Suppressor macrophage (primary cell): ENCODE data around the gene LCP2.
A peak's percentile ranks its signal among the peaks of the same experiment; 100 is the strongest.

ENCODE experiments used
- DNase-seq, 4 experiments: peaks; one replicate each; pipeline ENCODE4 v3.0.0-alpha.2; 2020 to 2022

LCP2 gene

DNA sequence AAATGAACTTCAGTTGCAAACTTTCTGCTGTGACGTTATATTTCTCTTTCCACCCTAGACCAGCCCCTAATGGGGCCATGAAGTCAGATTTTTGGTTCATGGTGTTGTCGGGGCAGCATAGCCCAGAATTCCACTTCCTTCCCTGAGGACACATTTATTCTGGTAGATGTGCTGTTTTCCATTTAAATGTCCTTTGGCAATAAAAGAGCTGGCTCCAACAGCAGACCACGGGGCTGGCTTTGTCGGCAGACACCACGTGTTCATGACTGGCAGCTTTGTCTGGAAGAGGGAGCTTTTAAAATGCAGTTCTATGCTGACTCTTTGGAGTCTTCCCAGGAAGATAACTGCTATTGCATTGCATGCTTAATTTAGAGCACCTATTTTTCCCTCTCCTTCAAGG is 17.6 kb upstream of the LCP2 start:
- DNase-seq, result peak in 2 of 4 experiments; percentile 60 to 69

DNA sequence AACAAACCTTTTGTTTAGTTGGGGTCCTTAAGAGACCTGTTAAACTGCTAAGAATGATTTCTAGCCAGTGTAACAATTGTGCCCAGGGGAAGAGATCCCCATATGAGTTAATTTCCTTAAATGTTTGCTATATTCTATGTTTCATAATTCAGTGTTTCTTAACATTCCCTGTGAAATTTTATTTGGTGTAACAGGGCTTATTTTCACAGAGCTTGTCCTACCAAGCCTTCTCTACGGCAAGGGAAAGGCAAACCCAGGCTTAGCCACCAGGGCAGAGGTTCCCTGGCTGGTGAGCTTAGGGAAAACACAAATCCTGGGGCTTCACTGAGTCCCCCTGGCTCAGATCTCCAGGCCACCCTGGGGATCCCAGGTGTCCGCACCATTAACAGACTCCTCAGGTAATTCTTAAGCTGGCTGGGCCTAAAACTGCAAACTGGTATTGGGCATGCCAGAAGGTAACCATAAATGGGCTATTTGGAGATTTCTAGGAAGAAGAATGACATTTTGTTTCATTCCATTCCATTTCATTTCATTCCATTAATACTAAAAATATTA is 17.0 kb upstream of the LCP2 start:
- peak in 2 of 4 experiments; percentile 54 to 61 for DNase-seq

DNA sequence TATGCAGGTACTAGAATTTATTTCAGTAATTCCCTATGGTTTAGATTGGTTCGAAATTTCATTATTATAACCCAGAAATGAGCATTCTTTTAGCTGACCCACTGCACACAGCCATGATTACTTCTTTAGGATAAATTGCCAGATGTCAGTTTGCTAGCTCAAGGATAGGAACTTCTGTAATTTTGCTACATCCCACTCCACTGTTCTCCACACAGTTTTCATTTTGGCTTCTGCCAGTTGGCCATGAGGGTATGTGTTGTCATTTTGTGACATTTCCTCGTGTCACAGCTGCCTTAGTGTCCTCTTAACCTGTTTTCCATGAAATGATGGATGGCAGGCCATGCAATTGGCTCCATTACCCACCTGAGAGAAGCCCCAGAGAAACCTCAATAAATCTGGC is 16.2 kb upstream of the LCP2 start:
- DNase-seq, result peak in 2 of 4 experiments; percentile 43 to 66

DNA sequence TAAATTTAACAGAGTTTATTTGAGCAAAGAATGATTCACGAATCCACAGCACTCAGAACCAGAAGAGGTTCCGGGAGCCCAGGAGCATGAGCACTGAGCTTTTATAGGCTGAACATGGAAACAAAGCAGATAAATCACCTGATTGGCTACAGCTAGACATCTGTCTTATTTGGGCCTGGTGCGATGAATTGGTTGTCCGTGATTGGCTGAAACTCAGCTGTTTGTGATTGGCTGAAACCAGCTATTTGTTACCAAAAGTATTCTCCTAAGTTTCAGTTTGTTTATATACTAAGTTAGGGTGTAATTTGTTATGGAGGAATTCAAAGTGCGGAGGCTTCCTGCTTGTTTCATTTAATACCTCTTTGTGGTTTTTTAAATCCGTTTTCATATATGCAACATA is 15.8 kb upstream of the LCP2 start:
- DNase-seq, result peak in 1 of 4 experiments; percentile 4

DNA sequence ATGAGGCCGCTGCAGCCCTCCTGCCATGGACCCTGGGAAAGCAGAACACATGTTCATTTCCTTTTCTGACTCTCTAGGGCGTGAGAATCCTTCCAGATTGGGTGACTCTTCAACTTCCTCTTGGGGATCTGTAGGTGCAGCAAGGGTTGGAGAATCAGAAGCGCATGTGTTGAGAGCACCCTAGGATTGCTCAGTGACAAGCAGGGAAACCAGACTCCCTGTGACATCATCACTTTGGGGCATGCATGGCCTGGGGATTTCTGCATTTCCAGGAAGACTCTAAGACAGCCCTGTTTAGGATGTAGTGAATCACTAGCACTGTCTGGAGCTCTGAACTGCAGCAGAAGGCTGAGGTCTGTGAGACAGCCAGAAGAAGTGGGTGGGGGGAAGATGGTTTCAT is 15.1 kb upstream of the LCP2 start:
- peak; percentile 94 to 100 (median 96) for DNase-seq

DNA sequence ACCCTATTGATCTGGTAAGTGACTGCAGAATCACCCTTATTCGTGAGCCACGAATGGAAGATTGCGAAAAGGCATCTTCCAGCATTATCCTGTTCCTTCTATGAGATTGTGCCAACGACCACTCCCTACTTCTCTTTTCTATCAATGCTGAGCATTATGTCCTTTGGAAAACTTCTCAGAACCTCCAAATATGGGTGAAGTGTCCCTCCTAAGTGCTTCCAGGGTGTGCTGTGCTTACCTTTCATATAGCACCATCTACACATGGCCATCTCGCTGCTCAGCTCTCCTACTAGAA is 14.7 kb upstream of the LCP2 start:
- peak in 3 of 4 experiments; percentile 54 to 73 (median 59) for DNase-seq

DNA sequence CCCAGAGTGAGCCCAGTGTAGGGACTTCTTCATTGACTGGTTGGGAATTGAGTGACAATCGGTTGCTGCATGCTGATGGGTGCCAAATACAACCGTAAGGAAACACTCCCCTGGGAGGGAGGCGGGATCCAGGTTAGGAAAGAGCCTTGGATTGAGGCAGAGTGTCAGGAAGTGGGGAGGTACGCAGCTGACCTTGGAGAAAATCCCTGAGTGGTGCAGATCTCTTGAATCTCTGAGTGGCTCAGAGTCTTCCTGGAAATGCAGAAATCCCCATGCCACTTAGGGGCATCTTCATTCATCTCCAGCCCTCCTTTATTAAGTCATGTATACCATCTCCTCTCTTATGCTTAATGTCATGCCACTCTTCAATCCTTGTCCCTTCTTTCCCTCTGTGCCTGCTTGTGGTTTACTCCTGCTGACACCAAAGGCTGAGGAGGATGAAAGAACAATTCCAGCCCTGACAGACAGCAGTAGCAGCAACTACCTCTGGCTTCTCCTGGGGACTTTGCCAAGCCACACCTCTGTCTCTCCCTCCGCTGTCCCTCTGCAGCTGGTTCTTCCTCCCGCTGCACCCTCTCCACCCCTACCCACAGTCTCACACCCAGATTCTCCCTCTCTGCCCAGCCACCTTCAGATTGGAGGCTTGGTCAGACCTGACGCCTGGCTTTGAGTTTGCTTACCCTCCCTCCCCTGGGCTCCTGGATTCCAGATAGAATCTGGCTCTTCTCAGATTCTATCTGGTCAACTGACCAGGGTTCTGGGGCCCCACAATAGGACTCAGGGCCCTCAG is 14.1 kb upstream of the LCP2 start:
- peak in 1 of 4 experiments; percentile 44 for DNase-seq

DNA sequence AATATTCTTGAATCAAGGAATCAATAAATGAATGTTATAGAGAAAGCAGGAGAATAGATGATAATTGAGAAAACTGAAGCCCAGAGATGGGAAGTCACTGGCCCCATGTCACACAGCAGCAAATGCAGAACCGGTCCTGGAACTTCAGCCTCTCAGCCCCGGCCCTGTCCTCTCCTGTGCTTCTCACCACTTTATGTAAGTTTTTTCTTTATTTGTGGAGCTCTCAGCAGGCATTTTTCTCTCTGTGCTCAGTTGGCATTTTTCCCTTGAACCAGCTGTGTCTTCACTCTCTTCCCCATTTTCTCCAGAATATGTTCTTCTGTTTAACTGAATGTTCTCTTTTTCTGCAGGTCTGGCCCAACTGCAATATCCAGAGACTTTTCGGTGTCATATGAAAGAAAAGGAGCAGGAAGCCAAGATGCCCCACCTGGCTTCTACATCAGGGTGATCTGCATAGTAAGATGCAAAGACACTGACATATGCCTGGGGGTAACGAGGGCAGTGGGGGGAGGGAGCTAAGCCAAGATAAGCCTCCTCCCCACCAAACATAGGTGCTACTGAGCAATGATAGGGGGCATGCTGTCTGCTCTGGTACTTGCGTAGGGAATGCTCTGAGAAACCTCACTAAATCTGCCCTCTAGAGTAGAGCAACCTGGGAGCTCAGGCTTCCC is 12.8 kb upstream of the LCP2 start:
- peak; percentile 73 to 85 (median 80) for DNase-seq

DNA sequence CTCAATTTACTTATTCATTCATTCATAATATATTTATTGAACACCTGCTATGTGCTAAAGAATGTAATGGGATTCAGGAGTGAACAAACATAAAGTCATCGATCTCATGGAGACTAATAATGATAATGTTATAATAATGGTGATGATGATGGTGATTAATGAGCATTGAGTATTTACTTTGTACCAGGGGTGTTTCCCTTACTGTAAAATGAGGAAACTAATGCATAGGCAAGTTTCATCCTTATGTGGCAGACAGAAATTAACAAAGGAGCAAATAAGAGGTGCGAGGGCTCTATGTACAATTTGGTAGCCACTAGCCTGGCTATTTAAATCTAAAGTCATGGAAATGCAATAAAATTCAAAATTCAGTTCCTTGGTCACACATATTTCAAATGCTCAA is 11.1 kb upstream of the LCP2 start:
- DNase-seq, result peak in 1 of 4 experiments; percentile 45

DNA sequence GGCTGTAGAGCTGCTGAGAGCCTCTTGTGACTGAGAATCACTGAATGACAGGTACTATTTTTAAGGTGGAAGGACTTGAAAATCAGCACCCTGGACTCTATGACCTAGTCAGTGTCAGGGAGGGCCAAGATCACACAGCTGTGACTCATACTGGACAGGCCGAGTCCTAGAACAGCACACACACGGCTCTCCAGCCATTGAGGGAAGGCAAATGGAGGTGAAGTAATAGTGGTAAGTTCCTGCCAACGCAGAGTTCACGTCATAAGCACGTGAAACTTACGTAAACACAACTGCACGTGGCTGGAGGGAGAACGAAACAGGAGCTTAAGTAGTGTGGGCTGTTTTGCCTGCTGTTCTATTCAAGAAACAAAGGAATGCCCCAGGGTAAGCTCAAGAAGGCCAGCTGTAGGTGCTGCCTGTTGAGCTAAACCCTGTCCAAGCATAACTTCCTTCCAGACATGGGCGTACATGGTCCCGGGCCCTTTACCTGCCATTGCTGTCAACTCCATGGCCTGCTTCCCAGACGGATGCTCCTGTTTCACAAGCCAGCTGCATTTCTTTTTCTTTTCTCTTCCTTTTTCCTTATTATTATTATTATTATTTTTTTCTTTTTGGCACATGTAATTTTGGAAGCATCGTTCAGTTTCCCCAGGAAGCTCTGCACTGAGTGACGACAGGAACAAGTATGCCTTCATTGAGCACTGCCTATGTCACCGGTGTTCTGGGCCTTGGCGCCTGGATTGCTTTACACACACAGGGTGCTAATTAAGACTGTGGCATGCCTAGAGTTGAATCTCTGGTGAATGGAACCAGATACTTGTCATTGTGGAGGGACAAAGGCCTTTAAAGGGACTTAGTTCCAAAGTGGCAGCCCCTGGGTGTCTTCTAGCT is 10.2 kb upstream of the LCP2 start:
- DNase-seq, result peak; percentile 95 to 100 (median 98)

DNA sequence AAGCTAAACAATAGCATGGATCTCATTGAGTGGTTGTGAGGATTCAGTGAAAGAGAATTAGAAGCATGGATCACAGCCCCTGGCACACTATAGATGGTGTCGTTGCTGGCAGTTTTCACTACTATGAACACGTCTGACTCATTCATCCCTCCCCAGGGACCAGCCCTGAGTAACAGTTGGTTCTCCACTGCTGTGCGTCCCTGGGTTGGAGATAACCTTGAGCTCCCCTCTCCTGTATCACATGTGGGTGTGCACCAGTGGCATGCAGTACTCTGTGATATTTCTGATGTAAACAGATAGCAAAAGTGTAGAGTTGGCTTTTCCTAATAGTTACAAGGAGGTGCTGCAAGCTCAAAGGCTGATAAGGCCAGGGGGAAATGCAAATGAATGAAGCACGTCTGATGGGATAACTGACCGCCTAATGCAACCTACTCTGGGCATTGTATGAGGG is 8.8 kb upstream of the LCP2 start:
- peak in 1 of 4 experiments; percentile 46 for DNase-seq

DNA sequence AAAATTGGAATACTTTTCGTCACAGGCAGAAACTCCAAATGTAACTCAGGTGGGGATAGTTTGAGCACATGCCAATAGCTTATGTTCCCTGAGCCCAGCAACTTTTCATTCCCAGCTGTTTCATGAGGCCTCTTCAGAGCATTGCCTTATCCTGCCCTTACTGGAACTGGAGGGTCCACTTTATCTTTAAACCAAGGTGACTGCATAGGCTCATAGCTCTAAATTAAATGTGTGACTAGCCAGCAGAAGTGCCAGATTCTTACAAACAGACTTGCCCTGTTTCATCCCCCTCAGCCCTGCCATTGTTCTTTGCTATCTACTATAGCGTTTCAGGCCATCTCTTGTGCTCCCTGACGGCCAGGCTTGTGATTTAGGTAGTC is 8.1 kb upstream of the LCP2 start:
- no peak for DNase-seq

DNA sequence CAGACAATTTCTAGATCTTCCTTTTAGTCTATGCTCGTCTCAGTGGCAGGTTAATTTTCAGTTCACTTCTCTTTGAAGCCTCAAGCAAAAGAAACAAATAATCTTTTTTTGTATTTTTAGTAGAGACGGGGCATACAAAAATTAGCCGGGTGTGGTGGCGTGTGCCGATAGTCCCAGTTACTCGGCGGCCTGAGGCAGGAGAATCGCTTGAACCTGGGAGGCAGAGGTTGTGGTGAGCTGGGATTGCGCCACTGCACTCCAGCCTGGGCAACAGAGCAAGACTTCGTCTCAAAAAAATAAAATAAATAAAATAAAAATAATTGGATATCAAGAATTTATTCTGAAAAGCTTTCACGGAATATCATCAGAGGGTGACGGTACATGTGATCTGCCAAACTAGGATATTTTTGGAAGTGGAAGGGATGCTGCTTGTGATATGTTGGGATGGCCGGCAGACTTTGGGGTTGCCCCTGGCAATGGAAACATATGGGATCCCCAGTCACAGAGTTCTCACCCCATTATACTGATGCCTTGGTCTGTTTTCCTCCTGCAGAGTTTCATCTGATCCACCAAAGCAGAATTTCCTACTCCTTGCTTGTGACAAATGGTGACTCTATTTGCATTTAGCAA is 7.6 kb upstream of the LCP2 start:
- DNase-seq, result no peak

DNA sequence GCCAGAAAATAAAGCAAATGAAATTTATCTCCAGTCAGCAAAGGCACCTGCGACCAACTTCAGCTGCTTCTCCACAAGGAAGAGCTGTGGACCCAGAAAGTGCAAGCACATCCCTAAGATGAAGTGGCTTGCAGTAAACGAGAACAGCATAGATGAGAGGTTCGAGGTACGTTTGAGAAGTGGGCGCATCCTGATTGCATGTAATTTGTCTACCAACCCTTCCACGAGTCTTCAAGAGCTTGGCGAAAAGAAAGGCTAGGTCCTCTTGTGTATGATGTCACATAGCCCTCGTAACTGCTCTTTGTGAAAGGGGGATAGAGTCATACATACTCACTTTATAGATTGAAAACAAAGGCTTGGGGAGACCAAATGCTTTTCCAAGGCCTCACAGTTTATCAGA is 6.0 kb upstream of the LCP2 start:
- DNase-seq, result no peak

DNA sequence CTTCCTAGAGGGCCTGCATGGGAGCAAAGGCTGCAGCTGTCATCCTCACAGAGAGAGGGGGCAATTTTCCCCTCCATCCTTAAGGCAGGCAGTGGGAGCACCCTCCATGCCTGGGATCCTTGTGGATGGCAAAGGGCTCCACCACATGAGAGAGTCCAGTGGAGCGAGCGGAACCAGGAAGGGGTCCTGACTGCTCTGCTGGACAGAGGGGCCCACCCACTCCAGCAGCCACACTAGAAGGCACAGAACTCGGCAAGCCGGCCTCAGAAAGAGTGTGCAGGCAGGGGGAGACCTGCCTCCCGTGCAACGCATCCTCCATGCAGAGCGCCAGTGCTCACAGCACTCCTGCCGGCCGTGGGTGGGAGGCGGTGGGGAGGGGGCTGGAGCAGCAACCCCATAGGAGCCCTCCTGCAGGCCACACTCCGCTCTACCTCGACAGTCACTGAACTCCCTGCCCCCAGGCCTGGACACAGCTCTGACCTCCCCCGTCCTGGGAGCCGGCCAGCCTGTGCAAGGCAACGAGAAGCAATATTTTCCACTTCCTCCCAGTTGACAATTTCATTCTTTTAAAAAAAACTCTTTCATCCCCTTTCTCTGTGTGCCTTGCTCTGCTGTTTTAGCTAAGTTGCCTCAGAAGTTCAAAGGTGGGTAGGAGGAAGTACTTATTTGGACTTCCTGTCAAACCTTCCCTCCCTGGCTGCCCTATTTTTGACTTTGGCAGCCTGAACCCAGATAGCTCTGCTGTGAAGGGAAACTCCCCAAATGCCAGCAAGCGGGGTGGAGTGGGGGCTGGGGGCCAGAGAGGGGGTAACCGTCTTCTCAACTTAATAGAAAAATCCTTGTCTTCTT is 5.3 kb upstream of the LCP2 start:
- DNase-seq, result peak; percentile 79 to 95 (median 92)

DNA sequence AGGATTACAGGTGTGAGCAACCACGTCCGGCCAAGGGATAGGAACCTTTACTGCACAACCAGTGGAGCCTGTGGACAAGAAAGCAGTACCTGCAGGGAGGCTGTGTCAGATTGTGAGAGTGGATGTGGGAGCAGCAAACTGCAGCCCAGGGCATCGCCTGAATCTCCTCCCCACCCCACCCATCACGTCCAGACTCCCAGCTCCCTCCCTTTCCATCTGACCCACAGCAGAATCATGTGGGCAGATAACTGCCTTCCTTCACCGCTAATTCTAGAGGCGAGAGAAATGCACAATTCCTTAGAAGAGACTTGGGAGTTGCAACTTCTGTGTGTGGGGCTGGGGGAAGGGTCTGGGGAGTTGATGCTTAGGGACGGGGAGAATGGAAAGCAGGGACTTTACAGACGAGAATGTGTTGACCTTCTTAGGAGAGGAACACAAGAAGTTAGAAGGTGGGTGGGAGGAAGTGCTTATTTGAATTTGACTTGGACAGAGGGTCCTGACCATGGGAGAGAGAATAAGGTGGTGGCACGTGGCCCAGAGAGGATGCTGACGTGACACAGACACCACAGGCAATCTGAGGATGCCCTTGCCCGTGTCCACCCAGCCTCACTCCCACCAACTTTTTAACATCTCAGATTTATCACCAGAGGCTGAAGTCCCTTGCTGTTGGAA is 4.5 kb upstream of the LCP2 start:
- DNase-seq, result peak; percentile 40 to 78 (median 60)

DNA sequence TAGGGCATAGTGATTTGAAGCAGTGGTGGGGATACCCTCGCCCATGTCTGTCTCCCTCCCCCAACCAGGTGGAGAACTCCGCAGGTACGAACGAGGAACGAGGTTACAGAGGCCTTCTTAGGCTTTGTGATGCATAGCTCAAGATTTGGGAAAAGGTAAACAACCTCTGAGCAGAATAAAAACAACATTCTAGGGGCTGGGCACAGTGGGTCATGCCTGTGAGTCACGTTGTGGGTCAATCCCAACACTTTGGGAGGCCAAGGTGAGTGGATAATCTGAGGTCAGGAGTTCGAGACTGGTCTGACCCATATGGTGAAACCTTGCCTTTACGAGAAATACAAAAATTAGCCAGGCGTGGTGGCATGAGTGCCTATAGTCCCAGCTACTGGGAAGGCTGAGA is 3.6 kb upstream of the LCP2 start:
- no peak for DNase-seq

DNA sequence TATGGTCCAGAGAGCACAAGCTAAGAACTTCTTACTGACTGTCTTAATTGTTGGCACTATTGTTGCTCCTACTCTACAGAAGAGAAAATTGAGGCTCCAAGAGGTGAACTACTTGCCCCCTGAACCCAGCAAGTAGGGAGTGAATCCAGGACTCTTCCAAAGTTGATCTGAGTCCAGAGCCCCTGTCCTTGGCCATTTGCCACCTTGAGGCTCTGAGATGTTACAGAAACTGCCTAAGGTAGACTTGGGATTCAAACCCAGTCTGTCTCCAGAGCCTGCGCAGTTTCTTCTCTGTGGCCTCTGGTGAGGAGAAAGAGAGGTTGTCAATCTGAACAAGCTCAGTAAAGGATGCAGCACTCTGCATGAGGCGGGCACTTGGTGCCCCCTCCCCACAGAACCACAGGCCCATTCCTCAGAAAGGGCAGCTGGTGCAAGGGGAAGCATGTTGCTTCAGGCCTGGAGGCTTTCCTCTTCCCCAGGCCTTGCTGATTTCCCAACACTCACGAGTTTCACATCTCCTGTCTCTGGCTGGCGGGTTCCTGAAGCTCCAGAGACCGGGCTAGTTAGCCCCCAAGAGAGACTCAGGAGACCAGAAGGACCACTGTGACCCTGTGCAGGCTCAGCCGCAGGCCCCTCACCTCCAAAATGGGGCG is 2.9 kb upstream of the LCP2 start:
- DNase-seq, result peak; percentile 75 to 90 (median 86)

DNA sequence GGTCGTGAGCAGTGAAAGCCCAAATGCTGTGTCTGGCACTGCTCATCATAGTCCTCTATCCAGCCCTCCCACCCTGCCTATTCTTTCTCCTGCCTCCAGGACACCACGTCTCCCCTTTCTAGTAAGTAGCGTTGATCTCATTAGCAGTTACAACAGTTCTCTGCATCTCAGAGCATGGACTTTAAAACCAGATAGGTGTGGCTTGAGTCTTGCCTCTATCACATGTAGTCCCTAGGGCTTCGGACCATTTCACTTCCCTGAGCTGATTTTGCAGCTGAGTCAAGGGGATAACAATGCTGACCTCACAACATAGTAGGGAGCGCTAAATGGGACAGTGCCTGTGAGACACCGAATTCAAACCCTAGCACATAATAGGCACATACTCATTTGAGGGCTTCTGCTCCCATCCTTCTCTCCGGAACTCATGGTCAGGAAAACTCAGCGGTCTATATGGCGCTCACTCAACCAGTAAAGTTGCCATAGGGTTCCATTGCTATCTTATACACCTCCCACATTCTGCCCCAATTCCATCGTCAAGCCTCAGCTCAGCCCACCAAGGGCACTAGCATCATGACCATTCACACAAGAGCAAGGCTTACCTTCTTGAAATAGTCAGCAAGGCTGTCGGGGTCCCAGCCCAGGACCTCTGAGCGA is 515 bp downstream of the LCP2 start:
- DNase-seq, result peak; percentile 56 to 79 (median 74)
